SK-N-SH (cell line): ENCODE measurements around the gene BPIFB3.

Experiments used
- NFIC ChIP-seq: IDR thresholded peaks from 2 replicates; pipeline ENCODE4 v1.4.0; 2012; ENCODE audit warnings: borderline replicate concordance
- POLR2AphosphoS5 ChIP-seq: IDR thresholded peaks from 2 replicates; pipeline ENCODE4 v1.6.1; 2012; ENCODE audit warnings: low read depth, low read length
- TF ChIP-seq, protein P1 (sequence below): IDR thresholded peaks from 2 replicates; pipeline ENCODE4 v1.4.0; 2012; ENCODE audit warnings: low read depth

- no peak for TF ChIP-seq POLR2AphosphoS5
- TF ChIP-seq, protein P1, sequence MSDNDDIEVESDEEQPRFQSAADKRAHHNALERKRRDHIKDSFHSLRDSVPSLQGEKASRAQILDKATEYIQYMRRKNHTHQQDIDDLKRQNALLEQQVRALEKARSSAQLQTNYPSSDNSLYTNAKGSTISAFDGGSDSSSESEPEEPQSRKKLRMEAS: no peak
- no peak for TF ChIP-seq NFIC
These were observed at the start of gene BPIFB3 for GRCh38 chr20:33053291-33054106.
